ENCODE measurements around the gene CEMIP. TPM values are rescaled to one million over a fixed set of nuclear protein-coding genes. Genes with fewer than 3 reads are reported as not detected.

Gene CEMIP
- total RNA-seq, 8 experiments from 2014 or later, result 0.32 to 121 (median 3.0) TPM

- in situ Hi-C loops (cut with MboI; ENCODE audit: low pct_unique_long_range_greater_than_20kb in 2 of 9, low sequenced_read_pairs in 9 of 9, unreplicated experiment in 9 of 9), result loop anchor here in 5 of 9 experiments (10.0 to 25.0 kb wide), 6 partner anchors 185 to 322 kb away; no protein-coding TSS in a partner anchor
- peak; percentile 19 to 62 (median 38) for ATAC-seq (replicated peaks in 6 of 8)
Measured at GRCh38 chr15:80777137-80777536, 2.0 kb upstream of the CEMIP start.

DNA sequence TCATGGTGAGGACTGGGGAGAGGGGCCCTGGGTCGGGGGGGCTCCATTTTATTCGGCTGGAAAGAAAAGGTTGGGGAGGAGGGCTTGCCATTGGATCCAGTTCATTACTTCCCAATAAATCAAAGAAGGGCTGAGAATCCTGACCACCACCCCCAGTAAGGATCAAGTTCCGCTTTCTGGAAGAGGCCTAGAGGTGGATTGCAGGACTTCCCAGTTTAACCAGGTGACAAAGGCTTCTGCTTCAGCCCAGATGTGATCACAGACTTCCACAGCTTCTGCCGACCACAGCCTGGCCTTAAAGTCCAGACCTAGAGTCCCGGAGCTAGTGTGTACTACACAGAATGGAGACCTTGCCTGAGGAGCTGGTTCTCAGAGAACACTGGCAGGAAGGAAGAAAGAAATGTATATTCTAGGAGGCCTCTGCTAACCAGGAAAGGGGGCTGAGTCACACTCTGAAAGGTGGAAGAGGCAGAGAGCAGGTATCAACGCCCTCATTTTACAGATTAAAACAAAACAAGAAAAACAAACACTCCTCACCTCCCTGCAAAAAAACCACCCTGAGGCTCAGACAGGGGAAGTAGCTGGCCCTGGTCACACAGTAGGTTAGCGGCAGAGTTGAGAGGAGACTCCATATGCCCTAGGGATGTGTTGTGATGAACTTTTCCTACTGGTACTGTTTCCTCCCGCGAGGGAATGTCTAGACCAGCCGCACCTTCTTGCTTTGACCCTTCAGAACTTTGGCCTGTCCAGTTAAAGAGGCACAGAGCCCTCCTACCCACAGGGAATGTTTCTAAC lies 1.1 kb upstream of the CEMIP start:
- Histone ChIP-seq H3K27ac (no peak overlapping the region), H3K4me1 (replicated peaks in 1 of 2) (peaks cover 11 to 13% of the 10 kb centered on the region in 2 donors), H3K4me3 (no peak overlapping the region)
- in situ Hi-C loops (cut with MboI; ENCODE audit: low pct_unique_long_range_greater_than_20kb in 2 of 9, low sequenced_read_pairs in 9 of 9, unreplicated experiment in 9 of 9), result loop anchor here in 5 of 9 experiments (10.0 to 25.0 kb wide), 6 partner anchors 184 to 323 kb away; no protein-coding TSS in a partner anchor
- WGBS, 10 experiments, result 50 to 100% (median 82%) methylated on average over 1 to 7 of the region's 10 CpGs; no CpG with 5 or more reads in 2 of the 10 experiments
- ATAC-seq (replicated peaks in 6 of 8), result no peak

More at GRCh38 chr15:80777137-80777536, 2.0 kb upstream of the CEMIP start:
- H3K27ac ChIP-seq, result no peak overlapping the region
- 4 to 58% (median 31%) methylated on average over 1 to 8 of the region's 8 CpGs; no CpG with 5 or more reads in 2 of the 10 experiments for WGBS, 10 experiments
- H3K4me1 ChIP-seq (replicated peaks in 1 of 2), result peaks cover 11 to 13% of the 10 kb centered on the region in 2 donors
- H3K4me3 ChIP-seq, result no peak overlapping the region

- Histone ChIP-seq H3K27ac (no peak overlapping the region), H3K4me1 (replicated peaks in 1 of 2) (peaks cover 11 to 13% of the 10 kb centered on the region in 2 donors), H3K4me3 (peak overlapping the region; percentile 31 to 42 (median 40))
- in situ Hi-C loops (cut with MboI; ENCODE audit: low pct_unique_long_range_greater_than_20kb in 2 of 9, low sequenced_read_pairs in 9 of 9, unreplicated experiment in 9 of 9), result loop anchor here in 5 of 9 experiments (10.0 to 25.0 kb wide), 6 partner anchors 184 to 324 kb away; no protein-coding TSS in a partner anchor
- 16 to 100% (median 58%) methylated on average over 1 to 5 of the region's 7 CpGs; no CpG with 5 or more reads in 4 of the 10 experiments for WGBS, 10 experiments
- ATAC-seq (replicated peaks in 6 of 8), result no peak
Measured at GRCh38 chr15:80778621-80778963, 578 bp upstream of the CEMIP start.

DNA sequence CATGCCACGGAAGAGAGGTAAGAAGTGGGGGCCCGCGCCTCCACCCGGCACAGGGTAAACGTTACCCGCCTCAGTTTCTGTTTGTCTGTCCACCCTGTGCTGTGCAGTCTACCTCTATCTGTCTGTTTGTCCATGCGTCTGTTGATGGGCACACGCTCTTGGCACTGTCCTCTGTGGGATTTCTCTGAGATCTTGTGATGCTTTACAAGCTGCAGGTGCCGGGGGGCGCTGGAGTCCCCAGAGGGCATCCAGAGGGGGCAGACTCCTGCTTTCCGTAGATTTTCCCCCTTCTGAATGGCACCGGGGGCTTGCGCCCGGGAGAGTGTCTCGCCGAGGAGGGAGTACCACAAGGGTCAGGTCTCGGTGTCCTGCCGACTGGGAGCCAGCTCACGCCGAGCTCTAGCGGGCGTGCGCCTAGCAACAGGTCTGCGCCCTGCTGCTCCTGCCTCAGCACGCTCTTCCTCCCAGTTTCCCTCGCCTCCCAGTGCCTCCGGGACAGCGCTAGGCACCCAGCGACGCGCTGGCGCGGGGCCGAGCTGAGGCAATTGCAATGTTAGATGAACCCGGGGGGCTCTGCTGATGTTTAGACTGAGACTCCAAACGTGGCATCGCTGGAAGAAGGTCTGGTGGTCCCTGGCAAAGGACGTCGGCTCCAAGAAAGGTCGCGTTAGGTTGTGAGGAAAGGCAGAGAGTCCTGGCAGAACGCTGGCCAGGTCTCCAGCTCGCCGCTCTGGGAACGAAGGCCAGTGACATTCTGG lies 667 bp downstream of the CEMIP start:
- H3K4me3 ChIP-seq, result peak overlapping the region; percentile 31 to 42 (median 40)
- ATAC-seq (replicated peaks in 6 of 8), result peak in 6 of 8 experiments; percentile 3 to 26 (median 6)
- H3K27ac ChIP-seq, result no peak overlapping the region
- peaks cover 11 to 13% of the 10 kb centered on the region in 2 donors for H3K4me1 ChIP-seq (replicated peaks in 1 of 2)
- WGBS, 10 experiments, result 0 to 7% (median 0%) methylated on average over 1 to 14 of the region's 45 CpGs; no CpG with 5 or more reads in 3 of the 10 experiments
- in situ Hi-C loops (cut with MboI; ENCODE audit: low pct_unique_long_range_greater_than_20kb in 2 of 9, low sequenced_read_pairs in 9 of 9, unreplicated experiment in 9 of 9), result loop anchor here in 5 of 9 experiments (10.0 to 25.0 kb wide), 6 partner anchors 182 to 325 kb away; no protein-coding TSS in a partner anchor

DNA sequence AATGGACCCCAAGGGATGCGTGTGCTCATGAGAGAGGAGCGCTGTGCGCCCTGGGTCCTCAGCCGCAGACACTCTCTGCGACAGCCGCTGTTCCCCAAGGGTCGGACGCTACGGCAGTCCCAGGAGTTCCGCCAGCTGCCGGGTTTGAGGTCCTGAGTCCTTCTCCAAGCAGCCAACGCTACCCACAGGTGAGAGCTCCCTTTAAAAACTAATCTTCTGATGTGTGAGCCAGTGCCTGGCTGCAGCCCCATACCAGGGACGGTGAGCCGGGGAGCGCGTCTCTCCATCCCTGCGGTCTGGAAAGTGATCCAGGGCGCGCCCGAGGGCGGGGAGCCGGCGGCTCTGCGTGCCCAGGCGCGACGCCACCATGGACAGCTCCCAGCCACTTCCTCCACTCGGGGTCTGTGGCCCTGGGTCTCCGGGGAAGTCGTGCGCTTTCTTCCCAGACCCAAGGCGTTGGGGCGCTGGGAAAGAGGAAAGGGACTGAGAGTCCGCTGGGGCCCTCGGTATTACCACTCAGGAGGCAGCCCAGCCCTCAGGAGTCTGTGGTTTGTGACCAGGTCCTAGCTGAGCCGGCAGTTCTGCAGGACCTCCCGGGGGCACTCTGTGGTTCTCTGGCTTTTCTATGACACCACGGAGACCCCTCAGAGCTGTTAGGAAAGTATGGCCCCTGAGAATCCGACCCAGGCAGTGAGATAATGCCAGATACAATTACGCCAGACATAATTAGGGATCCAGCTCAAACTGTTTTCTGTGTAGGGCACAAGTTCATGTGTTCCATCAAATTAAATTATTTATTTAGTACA lies 1.4 kb downstream of the CEMIP start:
- in situ Hi-C loops (cut with MboI; ENCODE audit: low pct_unique_long_range_greater_than_20kb in 2 of 9, low sequenced_read_pairs in 9 of 9, unreplicated experiment in 9 of 9), result loop anchor here in 4 of 9 experiments (25.0 kb wide), 3 partner anchors 182 to 318 kb away; no protein-coding TSS in a partner anchor
- WGBS, 10 experiments, result 13 to 67% (median 33%) methylated on average over 1 to 10 of the region's 40 CpGs; no CpG with 5 or more reads in 2 of the 10 experiments
- ATAC-seq (replicated peaks in 6 of 8), result peak in 4 of 8 experiments; percentile 2 to 18 (median 4)
- Histone ChIP-seq H3K4me3 (peak overlapping the region in 3 of 5 donors; percentile 31 to 42 (median 42)), H3K4me1 (replicated peaks in 1 of 2) (peaks cover 11 to 13% of the 10 kb centered on the region in 2 donors), H3K27ac (no peak overlapping the region)

DNA sequence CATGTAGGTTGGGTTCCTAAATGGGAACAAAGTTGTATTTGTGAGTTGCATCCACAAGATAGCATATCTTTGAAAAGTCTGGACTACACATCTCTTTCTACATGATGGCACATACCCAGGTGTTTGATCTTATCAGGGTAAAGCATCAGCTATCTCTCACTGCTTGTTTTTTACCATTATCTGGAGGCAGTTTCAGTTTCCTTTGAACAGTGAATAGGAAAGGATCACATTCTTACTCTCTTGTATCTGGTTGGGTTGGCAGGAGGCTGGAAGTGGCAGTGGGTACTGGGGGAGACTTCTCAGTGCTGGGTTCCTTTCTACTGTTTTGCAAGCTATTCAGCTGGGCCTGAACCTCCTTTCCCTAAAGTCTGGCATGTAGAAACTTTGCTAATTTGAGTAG lies 4.1 kb downstream of the CEMIP start:
- no peak overlapping the region for H3K27ac ChIP-seq
- in situ Hi-C loops (cut with MboI; ENCODE audit: low pct_unique_long_range_greater_than_20kb in 2 of 9, low sequenced_read_pairs in 9 of 9, unreplicated experiment in 9 of 9), result loop anchor here in 4 of 9 experiments (25.0 kb wide), 3 partner anchors 179 to 321 kb away; no protein-coding TSS in a partner anchor
- ATAC-seq (replicated peaks in 6 of 8), result no peak
- no peak overlapping the region for H3K4me3 ChIP-seq
- peaks cover 6% of the 10 kb centered on the region in 2 donors for H3K4me1 ChIP-seq (replicated peaks in 1 of 2)

DNA sequence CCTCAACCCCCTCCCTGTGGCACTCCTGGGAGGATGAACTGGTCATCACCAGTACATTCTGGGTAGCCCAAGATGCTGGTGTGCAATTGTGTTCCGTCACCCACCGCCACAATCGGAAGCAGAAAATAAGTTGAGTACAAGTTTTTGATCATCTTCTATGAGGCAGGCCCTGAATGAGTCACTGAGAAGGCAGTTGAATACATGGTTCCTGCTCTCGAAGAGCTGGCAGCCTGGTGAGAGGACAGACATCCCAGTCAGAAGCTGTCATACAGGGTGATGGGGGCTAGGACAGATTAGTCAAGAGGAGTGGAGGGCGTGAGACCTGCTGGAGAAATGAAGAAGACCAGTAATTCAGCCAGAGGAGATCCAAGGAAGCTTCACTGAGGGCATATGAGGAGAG lies 6.2 kb downstream of the CEMIP start:
- Histone ChIP-seq H3K4me3 (no peak overlapping the region), H3K4me1 (replicated peaks in 1 of 2) (peaks cover 0 to 6% of the 10 kb centered on the region in 2 donors), H3K27ac (no peak overlapping the region)
- no peak for ATAC-seq (replicated peaks in 6 of 8)
- in situ Hi-C loops (cut with MboI; ENCODE audit: low pct_unique_long_range_greater_than_20kb in 2 of 9, low sequenced_read_pairs in 9 of 9, unreplicated experiment in 9 of 9), result loop anchor here in 4 of 9 experiments (25.0 kb wide), 3 partner anchors 177 to 323 kb away; no protein-coding TSS in a partner anchor
- WGBS, 10 experiments, result 53 to 96% (median 81%) methylated on average over 1 to 5 of the region's 5 CpGs; no CpG with 5 or more reads in 2 of the 10 experiments

GRCh38 chr15:80785811-80786354 lies 6.7 kb downstream of the CEMIP start:
- Histone ChIP-seq H3K4me1 (replicated peaks in 1 of 2) (peaks cover 0 to 6% of the 10 kb centered on the region in 2 donors), H3K4me3 (no peak overlapping the region), H3K27ac (no peak overlapping the region)
- no peak for ATAC-seq (replicated peaks in 6 of 8)
- in situ Hi-C loops (cut with MboI; ENCODE audit: low pct_unique_long_range_greater_than_20kb in 2 of 9, low sequenced_read_pairs in 9 of 9, unreplicated experiment in 9 of 9), result loop anchor here in 4 of 9 experiments (25.0 kb wide), 3 partner anchors 176 to 324 kb away; no protein-coding TSS in a partner anchor
- 73 to 100% (median 87%) methylated on average over 1 to 5 of the region's 5 CpGs for WGBS, 10 experiments

DNA sequence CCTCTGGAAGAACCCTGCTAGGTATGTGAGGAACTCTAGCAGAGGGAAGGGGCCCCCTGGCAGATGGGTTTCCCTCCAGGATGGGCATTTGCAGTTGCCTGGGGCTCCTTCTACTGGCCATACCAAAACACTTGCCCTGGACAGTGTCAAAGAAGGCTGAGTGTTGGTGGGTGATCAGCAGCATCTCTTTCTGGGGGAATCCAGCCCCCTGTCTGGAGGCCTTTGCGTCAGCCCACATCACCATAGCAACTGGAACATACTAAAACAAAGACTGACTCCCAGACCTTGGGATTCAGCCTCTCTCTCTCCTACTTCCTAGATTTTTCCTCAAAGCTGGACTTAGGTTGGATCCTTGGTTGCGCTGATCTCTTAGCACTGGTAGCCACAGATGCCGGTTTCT lies 8.1 kb downstream of the CEMIP start:
- 83 to 100% (median 93%) methylated on average over 1 of the region's 3 CpGs; no CpG with 5 or more reads in 6 of the 10 experiments for WGBS, 10 experiments
- Histone ChIP-seq H3K4me3 (no peak overlapping the region), H3K4me1 (replicated peaks in 1 of 2) (peaks cover 0 to 6% of the 10 kb centered on the region in 2 donors), H3K27ac (no peak overlapping the region)
- in situ Hi-C loops (cut with MboI; ENCODE audit: low pct_unique_long_range_greater_than_20kb in 2 of 9, low sequenced_read_pairs in 9 of 9, unreplicated experiment in 9 of 9), result loop anchor here in 4 of 9 experiments (25.0 kb wide), 3 partner anchors 175 to 325 kb away; no protein-coding TSS in a partner anchor
- peak in 4 of 8 experiments; percentile 6 to 63 (median 42) for ATAC-seq (replicated peaks in 6 of 8)

DNA sequence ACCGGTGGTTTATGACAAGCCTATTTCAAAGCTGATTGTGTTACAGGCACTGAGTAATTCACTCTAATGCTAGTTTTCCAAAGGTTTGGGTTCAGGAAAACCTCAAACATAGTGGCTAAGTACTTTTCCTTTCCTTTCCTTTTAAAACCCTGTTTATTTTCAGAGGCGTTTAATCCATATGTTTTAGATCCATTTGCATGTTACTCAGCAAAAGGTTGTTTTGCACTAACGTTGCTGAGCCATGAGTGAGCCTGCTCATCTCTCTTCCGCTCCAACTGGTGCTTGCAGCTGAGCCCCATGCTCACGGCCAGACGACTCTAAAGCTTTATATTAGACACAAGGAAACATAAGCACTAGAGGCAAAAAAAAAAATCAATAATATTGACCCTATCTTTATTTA lies 9.4 kb downstream of the CEMIP start:
- no peak overlapping the region for H3K27ac ChIP-seq
- 26 to 100% (median 60%) methylated on average over 1 to 6 of the region's 6 CpGs; no CpG with 5 or more reads in 1 of the 10 experiments for WGBS, 10 experiments
- in situ Hi-C loops (cut with MboI; ENCODE audit: low pct_unique_long_range_greater_than_20kb in 2 of 9, low sequenced_read_pairs in 9 of 9, unreplicated experiment in 9 of 9), result loop anchor here in 4 of 9 experiments (25.0 kb wide), 3 partner anchors 174 to 326 kb away; no protein-coding TSS in a partner anchor
- H3K4me3 ChIP-seq, result no peak overlapping the region
- ATAC-seq (replicated peaks in 6 of 8), result no peak
- H3K4me1 ChIP-seq (replicated peaks in 1 of 2), result peaks cover 0 to 6% of the 10 kb centered on the region in 2 donors

- peak in 3 of 8 experiments; percentile 14 to 46 (median 19) for ATAC-seq (replicated peaks in 6 of 8)
- no peak overlapping the region for H3K4me3 ChIP-seq
- WGBS, 10 experiments, result 0 to 68% (median 40%) methylated on average over 1 to 4 of the region's 5 CpGs; no CpG with 5 or more reads in 5 of the 10 experiments
- H3K27ac ChIP-seq, result no peak overlapping the region
- H3K4me1 ChIP-seq (replicated peaks in 1 of 2), result peaks cover 0 to 6% of the 10 kb centered on the region in 2 donors
- in situ Hi-C loops (cut with MboI; ENCODE audit: low pct_unique_long_range_greater_than_20kb in 2 of 9, low sequenced_read_pairs in 9 of 9, unreplicated experiment in 9 of 9), result loop anchor here in 4 of 9 experiments (25.0 kb wide), 3 partner anchors 173 to 327 kb away; no protein-coding TSS in a partner anchor
Measured at GRCh38 chr15:80789296-80789695, 10.1 kb downstream of the CEMIP start.

Measured in motor neuron (in vitro differentiated cells).